Prostate gland (tissue), 2 donors: ENCODE measurements around the gene IL1RAPL1.

Experiments used
- POLR2A ChIP-seq: fragments of 450-650 bp; IDR thresholded peaks from one replicate; pipeline ENCODE4 v1.6.1; 2016; ENCODE audit warnings: antibody characterized with exemption, mild to moderate bottlenecking
- POLR2AphosphoS5 ChIP-seq: sonication (generic); formaldehyde crosslinking; IDR thresholded peaks from one replicate; pipeline ENCODE4 v1.6.1; 2017; ENCODE audit warnings: antibody characterized with exemption
- TF ChIP-seq, protein P1 (sequence below), 4 experiments: fragments of 200-600 bp in 2 of 4; fragments of 450-650 bp in 2 of 4; sonication (generic) in 2 of 4; IDR thresholded peaks; 1 replicate in 3 of 4; 2 replicates in 1 of 4; pipeline ENCODE4 v1.5.1; 2016 to 2019; ENCODE audit warnings: antibody characterized with exemption in 4 of 4, mild to moderate bottlenecking in 2 of 4, moderate library complexity in 2 of 4

DNA sequence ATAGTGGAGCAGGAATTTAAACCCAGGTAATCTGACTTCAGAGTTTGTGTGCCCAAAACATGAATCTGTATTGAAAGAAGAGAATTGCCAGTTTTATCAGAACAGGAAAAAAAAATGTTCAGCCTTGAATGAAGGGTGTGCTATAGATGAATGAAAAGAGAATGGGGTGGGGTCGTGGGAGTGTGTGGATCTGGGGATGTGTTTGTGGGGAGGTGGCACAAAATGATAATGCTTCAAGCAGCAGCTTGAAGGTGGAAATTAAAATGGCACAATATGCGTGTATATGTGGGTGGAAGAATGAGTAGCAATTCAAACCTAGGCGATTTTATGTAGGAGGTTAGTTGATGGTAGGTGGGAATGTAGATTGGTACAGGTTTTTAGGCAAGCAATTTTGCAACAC is 122.2 kb downstream of the IL1RAPL1 start:
- TF ChIP-seq, protein P1, sequence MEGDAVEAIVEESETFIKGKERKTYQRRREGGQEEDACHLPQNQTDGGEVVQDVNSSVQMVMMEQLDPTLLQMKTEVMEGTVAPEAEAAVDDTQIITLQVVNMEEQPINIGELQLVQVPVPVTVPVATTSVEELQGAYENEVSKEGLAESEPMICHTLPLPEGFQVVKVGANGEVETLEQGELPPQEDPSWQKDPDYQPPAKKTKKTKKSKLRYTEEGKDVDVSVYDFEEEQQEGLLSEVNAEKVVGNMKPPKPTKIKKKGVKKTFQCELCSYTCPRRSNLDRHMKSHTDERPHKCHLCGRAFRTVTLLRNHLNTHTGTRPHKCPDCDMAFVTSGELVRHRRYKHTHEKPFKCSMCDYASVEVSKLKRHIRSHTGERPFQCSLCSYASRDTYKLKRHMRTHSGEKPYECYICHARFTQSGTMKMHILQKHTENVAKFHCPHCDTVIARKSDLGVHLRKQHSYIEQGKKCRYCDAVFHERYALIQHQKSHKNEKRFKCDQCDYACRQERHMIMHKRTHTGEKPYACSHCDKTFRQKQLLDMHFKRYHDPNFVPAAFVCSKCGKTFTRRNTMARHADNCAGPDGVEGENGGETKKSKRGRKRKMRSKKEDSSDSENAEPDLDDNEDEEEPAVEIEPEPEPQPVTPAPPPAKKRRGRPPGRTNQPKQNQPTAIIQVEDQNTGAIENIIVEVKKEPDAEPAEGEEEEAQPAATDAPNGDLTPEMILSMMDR (IDR thresholded peaks at IDR 0.05): no peak
- TF ChIP-seq POLR2A (no peak), POLR2AphosphoS5 (no peak)
